ENCODE results near the gene SKA3.
"Not testable (repeated sequence)": the region's sequence is repeated elsewhere in the genome, so short reads cannot be mapped to it uniquely, and the experiment has no call there.

- not testable (repeated sequence) for TF ChIP-seq SMC3 (IDR thresholded peaks at IDR 0.05; ENCODE audit: low read depth, low read length); NRF1 (IDR thresholded peaks at IDR 0.05; ENCODE audit: low read depth, low read length); MAX (IDR thresholded peaks at IDR 0.05; ENCODE audit: low read depth); RAD21 (IDR thresholded peaks at IDR 0.05; ENCODE audit: low read length); ZBTB33 (IDR thresholded peaks at IDR 0.05; ENCODE audit: borderline replicate concordance, low read depth); FOXM1 (IDR thresholded peaks at IDR 0.05; ENCODE audit: low read depth)
- TF ChIP-seq, protein P1, sequence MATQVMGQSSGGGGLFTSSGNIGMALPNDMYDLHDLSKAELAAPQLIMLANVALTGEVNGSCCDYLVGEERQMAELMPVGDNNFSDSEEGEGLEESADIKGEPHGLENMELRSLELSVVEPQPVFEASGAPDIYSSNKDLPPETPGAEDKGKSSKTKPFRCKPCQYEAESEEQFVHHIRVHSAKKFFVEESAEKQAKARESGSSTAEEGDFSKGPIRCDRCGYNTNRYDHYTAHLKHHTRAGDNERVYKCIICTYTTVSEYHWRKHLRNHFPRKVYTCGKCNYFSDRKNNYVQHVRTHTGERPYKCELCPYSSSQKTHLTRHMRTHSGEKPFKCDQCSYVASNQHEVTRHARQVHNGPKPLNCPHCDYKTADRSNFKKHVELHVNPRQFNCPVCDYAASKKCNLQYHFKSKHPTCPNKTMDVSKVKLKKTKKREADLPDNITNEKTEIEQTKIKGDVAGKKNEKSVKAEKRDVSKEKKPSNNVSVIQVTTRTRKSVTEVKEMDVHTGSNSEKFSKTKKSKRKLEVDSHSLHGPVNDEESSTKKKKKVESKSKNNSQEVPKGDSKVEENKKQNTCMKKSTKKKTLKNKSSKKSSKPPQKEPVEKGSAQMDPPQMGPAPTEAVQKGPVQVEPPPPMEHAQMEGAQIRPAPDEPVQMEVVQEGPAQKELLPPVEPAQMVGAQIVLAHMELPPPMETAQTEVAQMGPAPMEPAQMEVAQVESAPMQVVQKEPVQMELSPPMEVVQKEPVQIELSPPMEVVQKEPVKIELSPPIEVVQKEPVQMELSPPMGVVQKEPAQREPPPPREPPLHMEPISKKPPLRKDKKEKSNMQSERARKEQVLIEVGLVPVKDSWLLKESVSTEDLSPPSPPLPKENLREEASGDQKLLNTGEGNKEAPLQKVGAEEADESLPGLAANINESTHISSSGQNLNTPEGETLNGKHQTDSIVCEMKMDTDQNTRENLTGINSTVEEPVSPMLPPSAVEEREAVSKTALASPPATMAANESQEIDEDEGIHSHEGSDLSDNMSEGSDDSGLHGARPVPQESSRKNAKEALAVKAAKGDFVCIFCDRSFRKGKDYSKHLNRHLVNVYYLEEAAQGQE (IDR thresholded peaks at IDR 0.05; ENCODE audit: low read depth, low read length): not testable (repeated sequence)
These were observed 10.1 kb upstream of the SKA3 start for GRCh38 chr13:21186410-21186809.
